GM12873 (cell line): ENCODE data around the gene SNX8.
A peak's percentile ranks its signal among the peaks of the same experiment; 100 is the strongest.

ENCODE experiments used
- CTCF ChIP-seq: IDR thresholded peaks from 2 replicates; pipeline ENCODE4 v1.5.1; 2012; ENCODE audit warnings: low read depth, mild to moderate bottlenecking, moderate library complexity, low read length, control low read depth; ENCODE audit not compliant: insufficient read depth; ENCODE audit errors: missing control alignments

SNX8 gene

DNA sequence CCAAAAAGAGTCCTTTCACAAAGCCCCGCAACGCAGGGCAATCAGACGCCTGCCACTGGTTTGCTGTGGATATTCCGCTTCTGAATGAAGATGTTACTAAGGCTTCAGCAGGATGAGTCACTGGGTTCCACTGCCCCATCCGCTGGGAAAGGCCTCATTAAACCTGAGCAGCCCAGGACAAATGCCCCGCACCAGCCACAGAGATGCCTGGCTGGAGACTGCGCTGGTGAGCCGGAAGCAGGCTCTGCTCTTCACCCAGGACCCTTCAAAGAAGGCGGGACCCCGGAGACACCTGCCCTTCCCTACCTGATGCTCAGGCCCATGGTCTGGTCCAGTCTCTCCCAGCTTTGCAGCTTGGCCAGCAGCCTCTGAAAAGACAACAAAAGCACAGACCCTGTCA lies 101.3 kb downstream of the SNX8 start:
- no peak for TF ChIP-seq CTCF

- no peak for TF ChIP-seq CTCF
Measured at GRCh38 chr7:2211926-2212325, 102.3 kb downstream of the SNX8 start.

DNA sequence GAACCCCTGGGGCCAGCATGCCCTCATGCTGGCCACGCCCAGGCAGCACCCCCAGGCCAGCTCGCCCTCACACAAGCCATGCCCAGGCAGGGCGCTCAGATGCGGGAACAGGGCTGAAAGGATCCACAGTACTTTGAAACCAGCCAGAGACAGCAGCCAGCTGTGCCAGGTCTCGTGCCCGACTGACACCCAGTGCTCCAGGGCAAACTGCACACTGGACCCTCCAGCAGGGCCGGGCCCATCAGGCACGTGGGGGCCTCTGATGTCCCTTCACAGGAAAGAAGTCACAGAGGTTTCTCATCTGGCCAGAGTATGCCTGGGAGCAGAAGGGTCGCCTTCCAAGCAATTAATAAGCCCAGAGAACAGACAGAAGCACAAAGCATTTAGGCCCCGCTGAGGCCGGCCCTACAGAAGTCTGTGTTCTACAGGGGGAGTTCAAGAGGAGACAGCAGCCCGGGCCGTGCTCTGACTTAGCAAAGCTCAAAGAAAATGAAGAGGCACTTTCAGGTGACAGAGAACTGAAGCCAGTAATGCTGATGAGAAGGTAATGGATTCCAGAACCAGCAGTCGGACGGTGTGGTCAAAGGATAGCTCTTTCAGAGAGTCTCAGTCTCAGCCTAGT lies 102.9 kb downstream of the SNX8 start:
- no peak for TF ChIP-seq CTCF

- no peak for TF ChIP-seq CTCF
Measured at GRCh38 chr7:2210551-2211258, 103.5 kb downstream of the SNX8 start.

DNA sequence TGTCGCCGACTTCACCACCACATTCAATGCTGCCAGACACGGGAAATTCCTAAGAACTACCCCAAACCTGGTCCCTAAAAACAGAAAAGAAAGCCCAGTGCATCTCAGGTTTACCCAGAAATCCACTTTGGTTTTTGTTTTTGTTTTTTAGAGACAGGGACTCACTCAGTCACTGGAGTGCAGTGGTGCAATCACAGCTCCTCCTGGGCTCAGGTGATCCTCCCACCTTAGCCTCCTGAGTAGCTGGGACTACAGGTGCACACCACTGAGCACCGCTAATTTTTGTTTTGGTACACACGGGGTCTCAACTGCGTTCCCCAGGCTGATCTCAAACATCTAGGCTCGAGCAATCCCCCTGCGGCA lies 104.3 kb downstream of the SNX8 start:
- no peak for TF ChIP-seq CTCF

GRCh38 chr7:2209146-2209960 lies 104.9 kb downstream of the SNX8 start:
- peak; percentile 88 for TF ChIP-seq CTCF

GRCh38 chr7:2208712-2209111 lies 105.5 kb downstream of the SNX8 start:
- TF ChIP-seq CTCF: no peak
